Lower leg skin (tissue), 4 donors: ENCODE results near the gene NBPF20. TPM values are rescaled to one million over a fixed set of nuclear protein-coding genes. Genes with fewer than 3 reads are reported as not detected.
"Not testable (repeated sequence)": the region's sequence is repeated elsewhere in the genome, so short reads cannot be mapped to it uniquely, and the experiment has no call there.

Experiments
- DNase-seq, 2 donors: peaks; one replicate each; pipeline ENCODE4 v3.0.0-alpha.2; 2019; ENCODE audit warnings: low spot score in 2 of 2
- H3K4me3 ChIP-seq: fragments of 200-600 bp; sonication (generic); 2 replicates; pipeline ENCODE4 v1.5.1; 2017; ENCODE audit warnings: mild to moderate bottlenecking, low read depth; ENCODE audit not compliant: poor library complexity, severe bottlenecking
- WGBS, 2 donors: methylation state at CpG; one replicate each; pipeline ENCODE4 v1.1.5; 2018; 5-methylcytosine and 5-hydroxymethylcytosine counted together
- intact Hi-C: fragments of 100-400 bp; cut with DNase I; formaldehyde crosslinking; loops from one replicate; pipeline ENCODE4 v1.15.0; 2023; ENCODE audit warnings: low total_unique reads
- total RNA-seq, 4 donors: library from RNA; depleted of rRNA; stranded (reverse); fragments of >200 nt; gene quantifications; one replicate each; pipeline ENCODE4 v1.1.0, GENCODE V29; 2016

The NBPF20 gene
- total RNA-seq, 4 donors from 2014 or later, result 0.67 to 1.5 (median 1.2) TPM

GRCh38 chr1:145452506-145452905 is 27.1 kb upstream of the NBPF20 start:
- DNase-seq, result peak in 1 of 2 donors; percentile 26
- H3K4me3 ChIP-seq, intact Hi-C loops: not testable (repeated sequence)
- no CpG with 5 or more reads among the region's 8 CpGs for WGBS, 2 donors

- 2 to 3% methylated on average over 7 of the region's 8 CpGs for whole genome bisulfite sequencing, 2 donors
- intact Hi-C loops, H3K4me3 ChIP-seq: not testable (repeated sequence)
- DNase-seq, result peak in 1 of 2 donors; percentile 79
These were observed 26.5 kb upstream of the NBPF20 start for GRCh38 chr1:145451914-145452313.

DNA sequence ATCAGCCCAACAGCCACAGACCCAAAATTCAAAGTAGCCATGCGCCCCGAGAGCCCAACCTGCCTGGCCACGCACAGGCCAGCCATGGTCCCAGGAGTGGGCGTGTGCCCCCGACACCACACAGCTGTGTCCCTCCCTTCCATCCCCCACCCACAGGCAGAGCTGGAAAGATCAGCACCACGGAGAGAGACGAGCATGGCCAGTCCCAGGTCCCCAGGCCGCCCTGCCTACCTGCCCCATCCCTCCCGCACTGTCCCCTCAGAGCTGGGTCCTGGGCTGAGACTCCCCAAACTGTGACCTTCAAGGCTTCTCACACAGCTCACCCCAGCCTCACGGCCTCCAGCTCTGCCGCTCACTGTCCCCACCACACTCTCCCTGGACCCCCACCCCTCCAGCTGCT is 19.8 kb upstream of the NBPF20 start:
- DNase-seq, result peak in 1 of 2 donors; percentile 40
- 36 to 45% methylated on average over 6 to 7 of the region's 11 CpGs for WGBS, 2 donors
- H3K4me3 ChIP-seq, intact Hi-C loops: not testable (repeated sequence)

GRCh38 chr1:145442340-145442739 is 16.9 kb upstream of the NBPF20 start:
- H3K4me3 ChIP-seq, intact Hi-C loops: not testable (repeated sequence)
- WGBS, 2 donors, result 77 to 78% methylated on average over 5 of the region's 5 CpGs
- DNase-seq, result peak in 1 of 2 donors; percentile 8

DNA sequence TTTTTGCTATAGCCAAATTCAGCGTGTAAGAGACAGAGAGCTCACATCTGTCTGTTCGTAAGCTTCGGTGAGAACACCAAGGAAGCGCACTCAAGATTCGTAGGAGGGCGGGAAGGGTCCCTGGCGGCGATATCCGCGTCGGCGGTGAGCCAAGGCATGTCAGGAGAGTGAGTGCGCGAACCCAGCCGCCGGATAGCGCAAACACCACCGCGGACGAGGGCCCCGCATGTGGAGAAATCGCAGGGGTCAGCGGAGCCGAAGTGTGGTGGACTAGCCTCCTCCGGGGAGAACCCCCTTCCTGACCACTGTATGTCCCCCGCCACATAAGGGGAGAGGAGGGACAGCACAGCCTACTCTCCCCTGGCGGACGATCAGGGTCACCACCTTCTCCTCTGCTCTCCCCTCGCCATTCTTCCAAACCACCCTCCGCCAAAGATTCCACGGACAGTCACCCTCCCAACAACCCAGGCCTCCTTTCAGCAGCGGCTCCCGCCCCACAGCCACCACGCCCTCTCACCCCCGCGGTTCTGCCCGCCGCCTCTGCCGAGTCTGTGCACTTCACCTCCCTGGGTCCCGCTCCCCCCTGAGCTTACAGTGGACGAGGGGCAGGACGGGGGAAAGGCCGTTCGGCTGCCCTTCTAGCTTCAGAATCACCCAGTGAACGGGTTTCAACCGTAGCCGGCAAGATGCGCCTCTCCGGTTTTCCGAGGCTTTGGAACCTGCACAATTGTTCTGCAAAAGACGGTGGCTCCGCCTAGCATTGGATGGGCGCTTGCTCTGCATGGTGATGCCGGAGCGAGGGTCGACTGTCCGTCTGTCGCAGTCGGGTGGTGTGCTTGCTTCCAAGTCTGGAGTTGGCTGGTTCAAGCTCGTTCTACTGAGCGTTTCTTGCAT is 6.2 kb upstream of the NBPF20 start:
- intact Hi-C loops, H3K4me3 ChIP-seq: not testable (repeated sequence)
- DNase-seq, result peak in 1 of 2 donors; percentile 79
- WGBS, 2 donors, result 1% methylated on average over 27 to 30 of the region's 61 CpGs

- intact Hi-C loops, H3K4me3 ChIP-seq: not testable (repeated sequence)
- WGBS, 2 donors, result 5 to 8% methylated on average over 10 of the region's 15 CpGs
- peak in 1 of 2 donors; percentile 21 for DNase-seq
These were observed 5.4 kb upstream of the NBPF20 start for GRCh38 chr1:145430830-145431229.

DNA sequence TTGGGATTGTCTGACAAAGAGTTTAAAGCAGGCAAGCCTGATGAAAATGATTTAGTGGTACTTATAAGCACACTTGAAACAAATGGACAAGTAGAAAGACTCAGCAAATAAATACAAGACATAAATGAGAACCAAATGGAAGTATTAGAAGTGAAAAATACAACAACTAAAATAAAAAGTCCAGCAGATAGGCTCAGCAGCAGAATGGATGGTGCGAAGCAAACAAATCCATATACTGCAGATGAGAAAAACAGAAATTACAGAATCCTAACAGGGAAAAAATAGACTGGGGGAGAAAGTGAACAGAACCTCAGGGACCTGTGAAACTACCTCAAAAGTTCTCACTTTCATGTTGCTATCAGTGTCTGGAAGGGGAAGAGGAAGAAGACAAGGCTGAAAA is 3.9 kb upstream of the NBPF20 start:
- H3K4me3 ChIP-seq, DNase-seq, intact Hi-C loops: not testable (repeated sequence)
- WGBS, 2 donors, result 95 to 100% methylated on average over 1 of the region's 1 CpG

DNA sequence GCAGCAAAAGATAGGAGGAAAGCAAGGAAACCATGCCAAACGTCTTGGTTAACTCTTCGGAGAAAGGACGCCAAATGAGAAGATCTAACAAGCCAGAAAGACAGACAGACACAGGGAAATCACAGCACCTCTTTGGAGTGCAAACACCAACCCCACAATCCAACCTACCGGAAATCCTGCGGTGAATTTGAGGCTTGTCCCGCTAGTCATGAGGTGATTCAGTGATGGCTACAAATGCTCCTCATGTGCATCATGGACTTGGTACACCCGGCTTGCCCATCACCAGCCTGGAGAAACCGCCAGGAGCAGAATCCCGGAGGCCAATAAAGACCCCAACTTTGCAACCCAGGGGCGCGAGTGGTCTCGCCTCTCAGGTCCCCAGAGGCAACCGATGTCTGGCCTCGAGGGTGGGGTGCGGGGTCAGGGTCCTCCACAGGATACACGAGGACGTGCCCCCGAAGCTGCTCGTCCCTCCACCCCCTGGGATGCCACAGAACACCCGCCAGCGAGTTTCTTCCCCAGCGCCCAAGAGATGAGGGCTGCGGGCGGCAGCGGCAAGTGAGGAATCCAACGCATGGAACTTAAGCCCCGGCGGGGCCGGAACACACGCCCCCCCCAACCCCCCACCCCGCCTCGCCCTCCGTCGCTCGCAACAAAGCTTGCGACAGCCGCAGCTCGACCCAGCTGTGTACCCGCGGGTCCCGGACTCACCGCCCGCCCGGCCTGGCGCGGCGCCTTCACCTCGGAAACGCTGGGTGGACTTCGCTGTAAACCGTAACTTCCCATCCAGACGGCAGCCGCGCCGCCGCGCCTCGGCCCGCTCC is 579 bp downstream of the NBPF20 start:
- H3K4me3 ChIP-seq, result peak overlapping the region; percentile 58
- intact Hi-C loops, DNase-seq: not testable (repeated sequence)
- 3 to 4% methylated on average over 10 to 15 of the region's 59 CpGs for WGBS, 2 donors

GRCh38 chr1:145415149-145415548 is 10.3 kb downstream of the NBPF20 start:
- WGBS, 2 donors, result no CpG with 5 or more reads among the region's 8 CpGs
- intact Hi-C loops, result not testable (repeated sequence)

DNA sequence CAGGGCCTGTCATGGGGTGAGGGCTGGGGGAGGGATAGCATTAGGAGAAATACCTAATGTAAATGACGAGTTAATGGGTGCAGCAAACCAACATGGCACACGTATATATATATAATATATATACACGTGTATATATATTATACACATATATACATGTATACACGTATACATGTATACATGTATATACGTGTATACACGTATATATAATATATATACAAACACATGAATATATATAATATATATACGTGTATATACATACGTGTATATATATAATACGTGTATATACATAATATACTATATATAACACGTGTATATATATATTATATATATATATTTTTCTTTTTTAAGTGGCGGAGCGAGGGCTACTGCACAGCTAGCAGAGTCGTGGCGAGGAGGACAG is 18.1 kb downstream of the NBPF20 start:
- H3K4me3 ChIP-seq, intact Hi-C loops, DNase-seq: not testable (repeated sequence)
- 95 to 96% methylated on average over 14 of the region's 14 CpGs for WGBS, 2 donors

More at GRCh38 chr1:145415149-145415548, 10.3 kb downstream of the NBPF20 start:
- DNase-seq, H3K4me3 ChIP-seq: not testable (repeated sequence)

DNA sequence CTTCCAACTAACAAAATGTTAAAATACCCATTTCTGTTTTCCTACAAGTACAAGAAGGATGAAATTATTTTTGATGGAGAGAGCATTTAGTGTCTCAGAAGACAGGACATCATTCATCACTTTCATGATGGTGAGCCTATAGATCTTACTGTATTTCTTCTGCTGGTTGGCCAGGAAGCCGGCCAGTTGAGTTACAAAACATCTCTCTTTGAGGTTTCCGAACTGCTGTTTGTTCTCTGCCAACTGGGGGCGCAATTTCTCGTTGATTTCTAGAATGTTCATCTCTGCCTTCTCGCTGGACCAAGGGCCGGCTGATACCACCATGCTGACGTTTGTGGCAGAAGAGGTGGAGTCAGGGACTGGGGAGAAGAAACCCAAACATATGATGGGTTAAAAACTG is 20.5 kb downstream of the NBPF20 start:
- 52 to 56% methylated on average over 6 of the region's 7 CpGs for WGBS, 2 donors
- intact Hi-C loops, DNase-seq, H3K4me3 ChIP-seq: not testable (repeated sequence)

- intact Hi-C loops, DNase-seq: not testable (repeated sequence)
- WGBS, 2 donors, result 81 to 90% methylated on average over 6 of the region's 6 CpGs
These were observed 24.7 kb downstream of the NBPF20 start for GRCh38 chr1:145400701-145401100.

More at GRCh38 chr1:145400701-145401100, 24.7 kb downstream of the NBPF20 start:
- H3K4me3 ChIP-seq, result not testable (repeated sequence)
